Mesenchymal stem cell (in vitro differentiated cells and primary cell): ENCODE measurements around the gene LY6G6F.

Experiments
- DNase-seq: peaks from one replicate; pipeline ENCODE4 v3.0.0-alpha.2; 2013
- H2AFZ ChIP-seq: one replicate; pipeline ENCODE4 v1.6.1; 2013; ENCODE audit warnings: low read depth, mild to moderate bottlenecking, control low read depth, inconsistent platforms, low read length, moderate library complexity
- H2AK5ac ChIP-seq: 2 replicates; pipeline ENCODE4 v1.6.1; 2013; ENCODE audit warnings: low read length, moderate library complexity, mild to moderate bottlenecking, inconsistent platforms; ENCODE audit not compliant: severe bottlenecking
- H2BK120ac ChIP-seq: one replicate; pipeline ENCODE4 v1.6.1; 2013; ENCODE audit warnings: low read depth, mild to moderate bottlenecking, inconsistent platforms, low read length, moderate library complexity
- H2BK12ac ChIP-seq, 2 experiments: one replicate each; pipeline ENCODE4 v1.6.1; 2013; ENCODE audit warnings: inconsistent platforms in 2 of 2, low read length in 2 of 2, mild to moderate bottlenecking in 2 of 2, moderate library complexity in 2 of 2, control low read depth in 1 of 2
- H2BK15ac ChIP-seq: one replicate; pipeline ENCODE4 v1.6.1; 2013; ENCODE audit warnings: mild to moderate bottlenecking, low read depth, inconsistent platforms; ENCODE audit not compliant: poor library complexity, severe bottlenecking
- H2BK5ac ChIP-seq: 2 replicates; pipeline ENCODE4 v1.6.1; 2013; ENCODE audit warnings: low read depth, mild to moderate bottlenecking, low read length, control low read depth, inconsistent platforms; ENCODE audit not compliant: poor library complexity, severe bottlenecking
- H3K14ac ChIP-seq, 2 experiments: one replicate each; pipeline ENCODE4 v1.6.1; 2013; ENCODE audit warnings: inconsistent platforms in 2 of 2, low read length in 2 of 2, control low read depth in 1 of 2, mild to moderate bottlenecking in 1 of 2, moderate library complexity in 1 of 2
- H3K18ac ChIP-seq, 2 experiments: one replicate each; pipeline ENCODE4 v1.6.1; 2013; ENCODE audit warnings: inconsistent platforms in 2 of 2, low read length in 2 of 2, control low read depth in 1 of 2, low read depth in 1 of 2, mild to moderate bottlenecking in 1 of 2
- H3K23ac ChIP-seq, 2 experiments: one replicate each; pipeline ENCODE4 v1.6.1; 2013; ENCODE audit warnings: inconsistent platforms in 2 of 2, low read length in 2 of 2, mild to moderate bottlenecking in 2 of 2, moderate library complexity in 2 of 2, control low read depth in 1 of 2
- H3K27ac ChIP-seq: 2 replicates; pipeline ENCODE4 v1.5.1; 2013; ENCODE audit warnings: mild to moderate bottlenecking, moderate library complexity, low read length, control low read depth, inconsistent platforms; ENCODE audit not compliant: poor library complexity, severe bottlenecking
- H3K27me3 ChIP-seq, 2 experiments: 2 replicates each; pipeline versions ENCODE4 v1.6.1 to v1.7.0; 2013; ENCODE audit warnings: low read length in 2 of 2, mild to moderate bottlenecking in 2 of 2, moderate library complexity in 2 of 2, control low read depth in 1 of 2, inconsistent platforms in 1 of 2; ENCODE audit not compliant: control insufficient read depth in 1 of 2, insufficient read depth in 1 of 2
- H3K36me3 ChIP-seq, 2 experiments: 2 replicates each; pipeline versions ENCODE4 v1.6.1 to v1.7.0; 2013; ENCODE audit warnings: low read length in 2 of 2, control low read depth in 1 of 2, inconsistent platforms in 1 of 2, low read depth in 1 of 2, mild to moderate bottlenecking in 1 of 2; ENCODE audit not compliant: insufficient read depth in 2 of 2, control insufficient read depth in 1 of 2
- H3K4ac ChIP-seq, 2 experiments: one replicate each; pipeline ENCODE4 v1.6.1; 2013; ENCODE audit warnings: inconsistent platforms in 2 of 2, low read length in 2 of 2, mild to moderate bottlenecking in 2 of 2, moderate library complexity in 2 of 2, control low read depth in 1 of 2, low read depth in 1 of 2
- H3K4me1 ChIP-seq: 2 replicates; pipeline ENCODE4 v1.6.1; 2013; ENCODE audit warnings: low read depth, low read length, control low read depth; ENCODE audit not compliant: control insufficient read depth, insufficient read depth
- H3K4me2 ChIP-seq: 2 replicates; pipeline ENCODE4 v1.6.1; 2013; ENCODE audit warnings: low read length, mild to moderate bottlenecking, inconsistent platforms; ENCODE audit not compliant: poor library complexity, severe bottlenecking
- H3K4me3 ChIP-seq, 2 experiments: 2 replicates each; pipeline versions ENCODE4 v1.5.1 to v1.7.0; 2013; ENCODE audit warnings: low read length in 2 of 2, mild to moderate bottlenecking in 2 of 2, control low read depth in 1 of 2, low read depth in 1 of 2; ENCODE audit not compliant: insufficient read depth in 1 of 2
- H3K79me1 ChIP-seq: replicated peaks from 2 replicates; pipeline ENCODE4 v1.6.1; 2013; ENCODE audit warnings: mild to moderate bottlenecking, control low read depth, low read length, inconsistent platforms; ENCODE audit not compliant: poor library complexity, severe bottlenecking
- H3K9ac ChIP-seq: 2 replicates; pipeline ENCODE4 v1.7.0; 2013; ENCODE audit warnings: mild to moderate bottlenecking, low read length, moderate library complexity
- H3K9me3 ChIP-seq: 2 replicates; pipeline ENCODE4 v1.7.0; 2013; ENCODE audit warnings: mild to moderate bottlenecking, low read length; ENCODE audit not compliant: control insufficient read depth
- H4K8ac ChIP-seq: one replicate; pipeline ENCODE4 v1.6.1; 2013; ENCODE audit warnings: inconsistent platforms, mild to moderate bottlenecking, low read length, moderate library complexity
- H4K91ac ChIP-seq: one replicate; pipeline ENCODE4 v1.6.1; 2013; ENCODE audit warnings: mild to moderate bottlenecking, low read length, inconsistent platforms
- WGBS: methylation state at CpG from one replicate; pipeline ENCODE4 v1.1.7; 2013; ENCODE audit warnings: mixed read lengths; 5-methylcytosine and 5-hydroxymethylcytosine counted together

LY6G6F gene

DNA sequence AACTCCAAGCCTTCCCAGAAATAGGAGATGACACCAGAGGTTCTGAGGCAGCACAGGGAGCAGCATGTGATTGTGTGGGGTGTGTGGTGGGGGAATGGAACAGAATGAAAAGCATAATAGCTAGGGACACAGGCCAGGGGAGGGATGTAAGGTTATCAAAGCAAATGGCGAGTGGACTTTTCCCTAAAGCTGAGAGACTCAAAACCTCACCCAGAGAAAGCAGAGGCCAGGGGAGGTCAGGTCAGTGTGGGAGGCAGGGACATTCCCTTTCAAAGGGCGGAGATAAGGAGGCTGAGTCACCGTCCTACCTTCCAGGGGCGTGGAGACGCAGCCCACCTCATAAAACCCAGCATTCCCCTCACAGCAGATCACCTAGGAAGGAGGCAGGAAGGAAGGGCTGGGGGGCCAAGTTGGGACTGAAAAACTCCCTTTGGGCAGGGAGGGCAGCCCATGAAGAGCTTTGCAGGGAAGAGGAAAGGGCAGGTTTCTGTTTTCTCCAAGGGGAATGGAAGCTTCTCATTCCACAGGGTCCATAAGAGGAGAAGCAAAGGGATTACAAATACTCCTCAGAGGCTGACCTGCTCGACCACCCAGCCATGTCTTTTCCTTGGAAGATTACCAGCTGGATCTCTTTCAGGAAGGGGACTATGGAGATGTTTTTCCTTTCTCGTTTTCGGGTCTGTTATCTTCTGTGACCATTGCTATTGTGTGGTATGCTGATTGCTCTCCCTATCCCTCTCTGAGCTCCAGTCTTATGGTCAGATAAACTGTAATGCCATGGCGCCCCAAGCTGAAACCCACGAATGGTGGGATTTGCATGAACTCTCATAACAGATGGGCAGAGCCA, 16.2 kb upstream of the LY6G6F start:
- Histone ChIP-seq H3K27ac (no peak overlapping the region), H3K4me3 (no peak overlapping the region), H3K27me3 (no peaks in the 10 kb centered on the region), H3K9ac (no peak overlapping the region), H2BK15ac (no peak overlapping the region), H4K91ac (no peak overlapping the region), H3K4ac (no peak overlapping the region), H3K79me1 (peaks cover 9% of the 10 kb centered on the region), H3K18ac (no peak overlapping the region), H3K9me3 (no peaks in the 10 kb centered on the region), H3K14ac (no peak overlapping the region), H2BK12ac (no peak overlapping the region), H3K4me1 (peaks cover 2% of the 10 kb centered on the region), H2BK120ac (no peak overlapping the region), H2BK5ac (no peak overlapping the region), H3K23ac (no peak overlapping the region), H2AFZ (no peak overlapping the region), H2AK5ac (no peak overlapping the region), H3K36me3 (peaks cover 86 to 94% of the 10 kb centered on the region in 2 experiments), H4K8ac (no peak overlapping the region), H3K4me2 (no peak overlapping the region)
- WGBS = 86% methylated on average over 6 of the region's 10 CpGs
- no peak for DNase-seq

- H3K23ac ChIP-seq = no peak overlapping the region
- no peak overlapping the region for H4K91ac ChIP-seq
- H3K14ac ChIP-seq = no peak overlapping the region
- peaks cover 2% of the 10 kb centered on the region for H3K4me1 ChIP-seq
- H4K8ac ChIP-seq = no peak overlapping the region
- H3K9ac ChIP-seq = no peak overlapping the region
- peaks cover 85 to 93% of the 10 kb centered on the region in 2 experiments for H3K36me3 ChIP-seq
- no peak overlapping the region for H2BK120ac ChIP-seq
- H3K79me1 ChIP-seq = peaks cover 9% of the 10 kb centered on the region
- H3K9me3 ChIP-seq = no peaks in the 10 kb centered on the region
- no peak overlapping the region for H2BK15ac ChIP-seq
- WGBS = 96% methylated on average over 4 of the region's 6 CpGs
- H3K18ac ChIP-seq = no peak overlapping the region
- H3K27ac ChIP-seq = no peak overlapping the region
- H3K27me3 ChIP-seq = no peaks in the 10 kb centered on the region
- no peak overlapping the region for H2BK12ac ChIP-seq
- no peak overlapping the region for H2AK5ac ChIP-seq
- no peak for DNase-seq
- H2AFZ ChIP-seq = no peak overlapping the region
- H3K4me3 ChIP-seq = no peak overlapping the region
- no peak overlapping the region for H3K4me2 ChIP-seq
- no peak overlapping the region for H3K4ac ChIP-seq
- no peak overlapping the region for H2BK5ac ChIP-seq
These were observed 15.6 kb upstream of the LY6G6F start for GRCh38 chr6:31691078-31691463.

DNA sequence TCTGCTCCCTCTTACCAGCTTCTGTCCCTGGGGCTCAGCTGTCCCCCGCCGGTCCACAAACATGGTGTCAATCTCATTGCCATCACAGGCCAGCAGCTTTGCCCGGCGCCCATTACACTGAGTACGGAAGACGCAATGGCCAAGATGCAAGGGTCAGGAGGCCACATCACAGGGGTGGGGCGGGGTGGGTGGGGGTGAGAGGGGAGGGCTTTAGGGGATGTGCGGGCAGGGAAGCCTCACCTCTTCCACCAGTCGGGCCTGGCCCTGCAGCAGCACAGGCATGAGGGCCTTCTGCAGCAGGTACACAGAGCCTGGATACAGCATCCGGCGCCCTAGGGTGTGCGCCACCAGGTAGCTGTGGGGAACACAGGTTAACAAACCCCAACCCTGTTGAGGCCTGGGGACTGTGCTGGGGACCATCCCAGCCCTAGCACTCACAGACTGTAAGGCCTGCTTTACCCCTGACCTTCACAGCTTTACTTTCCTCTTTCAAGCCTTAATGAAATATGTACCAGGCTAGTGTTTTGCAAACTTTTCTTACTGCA, 15.0 kb upstream of the LY6G6F start:
- H3K4me2 ChIP-seq = no peak overlapping the region
- H2BK12ac ChIP-seq = no peak overlapping the region
- H2BK120ac ChIP-seq = no peak overlapping the region
- 98% methylated on average over 12 of the region's 12 CpGs for WGBS
- no peaks in the 10 kb centered on the region for H3K27me3 ChIP-seq
- no peak overlapping the region for H3K9ac ChIP-seq
- peaks cover 2% of the 10 kb centered on the region for H3K4me1 ChIP-seq
- no peak overlapping the region for H2BK15ac ChIP-seq
- DNase-seq = no peak
- H3K79me1 ChIP-seq = peaks cover 9% of the 10 kb centered on the region
- no peak overlapping the region for H3K18ac ChIP-seq
- H3K36me3 ChIP-seq = peaks cover 80 to 92% of the 10 kb centered on the region in 2 experiments
- no peak overlapping the region for H4K91ac ChIP-seq
- no peak overlapping the region for H3K14ac ChIP-seq
- H3K4me3 ChIP-seq = no peak overlapping the region
- H2AFZ ChIP-seq = no peak overlapping the region
- no peak overlapping the region for H3K27ac ChIP-seq
- no peaks in the 10 kb centered on the region for H3K9me3 ChIP-seq
- no peak overlapping the region for H2BK5ac ChIP-seq
- H2AK5ac ChIP-seq = no peak overlapping the region
- no peak overlapping the region for H3K23ac ChIP-seq
- no peak overlapping the region for H4K8ac ChIP-seq
- no peak overlapping the region for H3K4ac ChIP-seq

- Histone ChIP-seq H3K4me3 (no peak overlapping the region), H4K91ac (no peak overlapping the region), H2BK15ac (no peak overlapping the region), H4K8ac (no peak overlapping the region), H2BK5ac (no peak overlapping the region), H3K36me3 (peaks cover 77 to 90% of the 10 kb centered on the region in 2 experiments), H3K23ac (no peak overlapping the region), H3K18ac (no peak overlapping the region), H2AFZ (no peak overlapping the region), H2BK12ac (no peak overlapping the region), H3K27ac (no peak overlapping the region), H3K27me3 (no peaks in the 10 kb centered on the region), H2BK120ac (no peak overlapping the region), H3K14ac (no peak overlapping the region), H3K9ac (no peak overlapping the region), H3K9me3 (no peaks in the 10 kb centered on the region), H2AK5ac (no peak overlapping the region), H3K4ac (no peak overlapping the region), H3K4me1 (peaks cover 2% of the 10 kb centered on the region), H3K4me2 (no peak overlapping the region), H3K79me1 (peaks cover 9% of the 10 kb centered on the region)
- DNase-seq = no peak
- WGBS = 93% methylated on average over 4 of the region's 4 CpGs
These were observed 14.3 kb upstream of the LY6G6F start for GRCh38 chr6:31692353-31692752.
